HS-27A (cell line): Measurements from ENCODE around the gene OLAH.
A peak's percentile ranks its signal among the peaks of the same experiment; 100 is the strongest.

Source experiments
- DNase-seq: peaks from one replicate; pipeline ENCODE4 v3.0.0-alpha.2; 2012; ENCODE audit warnings: low read depth, missing footprints

OLAH gene

DNA sequence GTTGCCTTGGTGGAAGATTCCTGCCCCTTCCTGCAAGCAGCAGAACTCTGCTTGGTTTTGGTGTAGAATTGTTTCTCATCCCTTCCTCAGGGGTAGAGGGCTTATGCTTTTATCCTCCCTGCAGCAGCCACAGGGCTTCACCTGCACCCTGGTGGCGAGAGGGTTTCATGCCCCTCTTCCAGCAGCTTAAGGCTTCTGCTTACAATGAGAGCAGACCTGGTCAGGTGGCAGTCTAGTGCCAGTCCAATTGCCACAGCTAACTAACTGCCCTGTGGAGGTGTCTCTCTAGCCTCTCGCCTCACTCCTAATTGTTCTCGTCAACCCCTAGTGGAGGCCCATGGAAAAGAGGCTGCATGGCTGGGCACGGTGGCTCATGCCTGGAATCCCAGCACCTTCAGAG lies 25.5 kb downstream of the OLAH start:
- no peak for DNase-seq

GRCh38 chr10:15072358-15072757 lies 28.6 kb downstream of the OLAH start:
- DNase-seq = no peak

- DNase-seq = no peak
Measured at GRCh38 chr10:15075421-15075820, 31.7 kb downstream of the OLAH start.

DNA sequence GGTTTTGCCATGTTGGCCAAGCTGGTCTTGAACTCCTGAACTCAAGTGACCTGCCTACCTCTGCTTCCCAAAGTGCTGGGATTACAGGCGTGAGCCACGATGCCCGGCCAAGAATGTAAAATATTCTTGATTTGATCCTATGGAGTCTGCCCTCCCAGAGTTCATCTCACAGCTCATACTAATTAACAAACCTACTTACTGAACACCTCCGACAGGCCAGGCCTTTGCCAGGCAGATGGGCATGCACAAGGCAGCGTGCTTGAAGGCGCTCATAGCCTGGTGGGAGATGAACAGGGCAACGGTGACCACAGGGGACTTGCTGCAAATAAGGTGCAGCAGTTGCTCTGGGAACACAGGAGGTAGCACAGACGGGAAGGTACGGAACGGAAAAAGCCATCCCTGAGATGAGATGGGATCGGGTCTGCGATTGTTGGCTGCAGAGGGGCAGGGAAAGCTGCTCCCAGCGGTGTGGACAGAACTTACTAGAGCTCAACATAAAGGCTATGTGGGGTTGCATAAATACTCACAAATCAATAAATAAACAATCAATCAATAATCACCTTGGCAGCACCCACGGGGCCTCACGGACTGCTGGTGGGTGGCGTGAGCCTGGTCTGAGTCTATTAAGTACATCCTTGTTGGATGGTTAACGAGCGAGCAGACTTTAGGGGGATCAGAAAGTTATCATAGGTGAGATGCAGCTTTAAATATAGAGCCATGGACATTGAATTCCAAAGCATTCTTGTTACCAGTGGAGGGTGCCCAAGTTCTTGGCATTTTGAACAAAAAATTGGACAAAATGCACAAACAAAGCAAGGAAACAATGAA lies 40.1 kb downstream of the OLAH start:
- no peak for DNase-seq

DNA sequence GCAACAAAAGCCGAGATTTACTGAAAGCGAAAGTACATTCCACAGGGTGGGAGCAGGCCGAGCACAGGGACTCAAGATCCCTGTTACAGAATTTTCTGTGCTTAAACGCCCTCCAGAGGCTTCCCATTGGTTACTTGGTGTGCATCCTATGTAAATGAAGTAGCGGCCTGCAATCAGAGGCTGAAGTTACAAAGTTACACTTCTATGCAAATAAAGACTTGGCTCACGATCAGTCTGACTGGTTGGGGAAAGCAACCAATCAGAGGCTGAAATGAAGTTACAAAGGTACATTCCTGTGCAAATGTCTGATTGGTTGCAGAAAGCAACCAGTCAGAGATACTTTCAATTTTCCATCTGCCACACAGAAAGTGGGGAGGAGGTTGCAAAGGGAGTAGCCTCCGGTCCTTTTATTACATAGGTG lies 40.8 kb downstream of the OLAH start:
- DNase-seq = no peak

DNA sequence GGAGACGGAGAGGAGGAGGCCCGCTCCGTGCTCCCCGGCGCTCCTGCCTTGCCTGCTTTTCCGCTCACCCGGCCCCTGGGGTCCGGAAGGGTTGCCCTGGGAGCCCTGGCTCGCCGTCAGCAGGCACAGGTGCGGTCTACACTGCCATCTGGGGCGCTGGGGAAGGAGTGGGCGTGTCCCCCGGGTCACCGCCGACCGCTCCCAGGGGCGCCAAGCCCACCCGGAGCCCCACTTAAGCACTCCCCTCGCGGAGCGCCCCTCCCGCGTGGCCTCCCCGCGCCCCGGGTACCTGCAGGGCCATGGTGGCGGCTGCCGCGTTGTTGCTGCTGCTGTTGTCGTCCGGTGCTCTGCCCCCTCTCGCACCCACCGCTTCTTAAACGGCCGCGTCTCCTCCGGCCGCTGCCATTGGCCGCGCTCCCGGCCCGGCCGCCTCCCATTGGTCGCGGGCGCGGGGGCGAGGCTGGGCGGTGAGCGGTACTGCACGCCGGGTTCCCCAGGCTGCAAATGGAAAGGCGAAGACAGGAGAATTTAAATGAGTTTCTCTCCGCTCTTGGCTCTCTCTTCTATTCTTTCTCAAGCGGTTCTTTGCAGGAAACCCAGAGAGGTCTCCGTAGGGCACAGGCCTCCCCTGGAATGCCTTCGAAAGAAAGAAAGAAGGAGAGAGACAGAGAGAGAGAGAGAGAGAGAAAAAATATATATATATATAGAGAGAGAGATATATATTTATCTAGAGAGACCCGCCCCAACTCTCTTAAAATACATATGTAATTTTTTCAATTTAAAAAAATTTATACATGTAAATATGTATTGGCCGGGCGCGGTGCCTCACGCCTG lies 44.9 kb downstream of the OLAH start, which contains the start of gene ACBD7:
TSS of gene ACBD7 (minus strand) at position 349 of the 834 bp plus-strand sequence. CDS start at position 301, 48 bp downstream.
- no peak for DNase-seq

DNA sequence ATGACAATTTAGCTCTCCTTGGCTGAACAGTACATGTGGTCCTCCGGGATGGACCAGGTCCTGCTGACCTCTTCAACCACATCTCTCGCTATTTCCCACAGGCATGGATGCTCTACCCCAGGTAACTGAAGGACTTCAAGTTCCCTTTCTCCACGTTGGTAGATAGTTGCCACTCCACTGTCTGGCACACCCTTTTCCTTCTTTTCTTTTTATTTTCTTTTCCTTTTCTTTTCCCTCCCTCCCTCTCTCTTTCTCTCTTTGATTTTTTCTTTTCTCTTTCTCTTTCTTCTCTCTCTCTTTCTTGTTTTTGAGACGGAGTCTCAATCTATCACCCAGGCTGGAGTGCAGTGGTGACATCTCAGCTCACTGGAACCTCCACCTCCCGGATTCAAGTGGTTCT lies 47.7 kb downstream of the OLAH start:
- no peak for DNase-seq

GRCh38 chr10:15092855-15093408 lies 49.2 kb downstream of the OLAH start:
- DNase-seq = no peak

DNA sequence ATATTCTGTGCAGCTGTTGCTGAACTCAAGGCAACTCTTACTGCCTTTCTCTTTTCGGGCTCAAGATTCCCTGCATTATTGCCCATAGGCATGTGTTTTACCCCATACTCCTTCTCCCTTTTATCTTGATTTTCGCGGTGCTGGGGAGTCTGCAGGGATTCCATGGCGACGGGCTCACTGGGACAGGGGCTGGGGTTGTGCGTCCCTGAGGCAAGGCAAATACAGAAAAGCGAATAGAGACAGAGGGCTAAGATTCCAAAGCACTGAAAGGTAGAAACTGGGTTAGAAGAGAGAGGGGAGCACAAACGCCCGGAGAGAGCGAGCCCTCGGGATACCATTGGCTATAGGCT lies 52.9 kb downstream of the OLAH start:
- no peak for DNase-seq

GRCh38 chr10:15097011-15097812 lies 53.5 kb downstream of the OLAH start, which contains the start of gene RPP38:
TSS of gene RPP38 (plus strand) at chr10:15097355. CDS start at chr10:15103315, 5,960 bp downstream.
- peak; percentile 73 for DNase-seq

DNA sequence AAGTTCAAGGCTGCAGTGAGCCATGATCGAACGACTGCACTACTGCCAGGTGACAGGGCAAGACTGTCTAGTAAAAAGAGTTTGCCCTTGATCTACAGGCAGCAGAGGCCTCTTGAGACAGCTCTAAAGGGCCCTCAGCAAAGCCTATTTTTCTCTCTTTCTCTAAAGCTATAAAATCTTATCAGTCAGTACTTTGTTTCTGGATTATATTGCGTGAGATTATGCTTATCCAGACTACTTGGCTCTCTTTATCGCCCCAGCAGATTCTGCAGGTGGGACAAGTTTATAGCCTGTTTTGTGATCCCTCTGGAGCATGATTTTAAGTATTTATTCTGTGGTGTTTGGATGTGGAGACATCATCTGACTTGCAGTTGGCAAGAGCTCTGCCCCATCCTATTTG lies 56.1 kb downstream of the OLAH start:
- no peak for DNase-seq

GRCh38 chr10:15103513-15103912 lies 59.8 kb downstream of the OLAH start:
- no peak for DNase-seq

GRCh38 chr10:15106352-15107013 lies 62.7 kb downstream of the OLAH start:
- no peak for DNase-seq

- DNase-seq = no peak
Measured at GRCh38 chr10:15112657-15113056, 68.9 kb downstream of the OLAH start.

DNA sequence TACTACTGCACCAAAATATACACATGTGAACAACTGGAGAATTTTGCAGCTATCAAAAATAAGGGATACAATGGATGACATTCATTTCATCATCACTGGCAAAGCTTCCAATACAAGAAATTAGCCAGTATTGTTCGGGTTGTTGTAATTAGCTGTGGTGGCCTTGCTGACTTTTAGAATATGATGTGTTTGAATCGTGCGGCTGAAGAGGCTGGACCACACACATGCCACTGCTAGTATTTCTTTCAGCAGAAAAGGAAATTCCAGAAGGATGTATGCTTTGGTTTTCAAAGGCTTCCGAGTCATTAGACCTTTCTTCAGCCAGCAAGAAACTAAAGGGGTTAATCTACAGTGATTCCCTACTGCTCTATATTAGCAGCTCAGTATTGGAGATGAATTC lies 70.0 kb downstream of the OLAH start:
- DNase-seq = no peak

DNA sequence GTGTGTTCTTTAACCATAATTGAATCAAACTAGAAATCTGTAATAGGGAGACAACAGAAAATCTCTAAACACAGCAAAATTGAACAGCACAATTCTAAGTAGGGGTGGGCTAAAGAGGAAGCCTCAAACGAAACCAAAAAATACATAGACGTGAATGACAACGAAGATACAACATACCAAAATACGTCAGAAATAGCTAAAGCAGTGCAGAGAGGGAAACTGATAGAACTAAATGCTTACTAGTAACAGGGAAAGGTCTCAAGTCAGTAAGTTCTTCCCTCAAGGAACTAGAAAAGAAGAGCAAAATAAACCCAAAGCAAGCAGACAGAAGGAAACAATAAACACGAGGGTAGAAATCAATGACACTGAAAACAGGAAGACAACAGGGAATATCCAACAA lies 72.5 kb downstream of the OLAH start:
- DNase-seq = no peak

- DNase-seq = no peak
Measured at GRCh38 chr10:15118615-15119014, 74.9 kb downstream of the OLAH start.

- no peak for DNase-seq
Measured at GRCh38 chr10:15120523-15120922, 76.8 kb downstream of the OLAH start.

DNA sequence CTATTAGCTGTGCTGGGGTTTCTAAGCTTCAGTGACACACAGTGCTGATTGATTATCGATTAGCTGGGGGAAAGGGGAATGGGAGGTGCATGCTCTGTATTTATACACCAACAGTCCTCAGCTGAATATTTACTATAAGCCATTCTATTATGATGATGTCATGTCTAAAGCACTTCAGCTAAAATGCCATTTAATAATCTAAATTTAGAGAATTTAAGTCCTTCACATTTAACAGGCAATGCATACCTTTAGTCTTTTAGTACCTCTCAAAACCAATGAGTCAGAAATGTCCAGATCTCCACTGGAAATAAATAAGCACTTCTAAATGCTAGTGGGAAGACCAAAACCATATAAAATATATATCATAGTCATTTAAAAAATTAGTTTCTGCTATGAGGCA lies 78.0 kb downstream of the OLAH start:
- no peak for DNase-seq

DNA sequence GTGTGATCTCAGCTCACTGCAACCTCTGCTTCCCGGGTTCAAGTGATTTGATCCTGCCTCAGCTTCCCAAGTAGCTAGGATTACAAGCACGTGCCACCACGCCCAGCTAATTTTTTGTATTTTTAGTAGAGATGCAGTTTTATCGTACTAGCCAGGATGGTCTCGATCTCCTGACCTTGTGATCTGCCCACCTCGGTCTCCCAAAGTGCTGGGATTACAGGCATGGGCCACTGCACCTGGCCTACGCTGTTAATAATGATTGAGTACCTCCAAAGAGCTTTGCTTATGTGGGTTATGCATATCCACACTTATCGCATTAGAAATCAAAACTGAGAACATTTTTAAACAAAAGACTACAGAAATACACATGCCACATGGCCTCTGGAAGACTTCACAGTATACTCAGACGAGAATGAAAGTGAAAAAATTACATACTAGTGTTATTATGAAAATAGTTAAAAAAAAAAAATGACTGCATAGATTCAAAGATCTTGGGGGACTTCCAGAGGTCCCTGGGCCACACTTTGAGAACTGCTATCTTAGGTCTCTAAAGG lies 78.8 kb downstream of the OLAH start:
- no peak for DNase-seq
